ENCODE measurements around the gene STX1B.

DNA sequence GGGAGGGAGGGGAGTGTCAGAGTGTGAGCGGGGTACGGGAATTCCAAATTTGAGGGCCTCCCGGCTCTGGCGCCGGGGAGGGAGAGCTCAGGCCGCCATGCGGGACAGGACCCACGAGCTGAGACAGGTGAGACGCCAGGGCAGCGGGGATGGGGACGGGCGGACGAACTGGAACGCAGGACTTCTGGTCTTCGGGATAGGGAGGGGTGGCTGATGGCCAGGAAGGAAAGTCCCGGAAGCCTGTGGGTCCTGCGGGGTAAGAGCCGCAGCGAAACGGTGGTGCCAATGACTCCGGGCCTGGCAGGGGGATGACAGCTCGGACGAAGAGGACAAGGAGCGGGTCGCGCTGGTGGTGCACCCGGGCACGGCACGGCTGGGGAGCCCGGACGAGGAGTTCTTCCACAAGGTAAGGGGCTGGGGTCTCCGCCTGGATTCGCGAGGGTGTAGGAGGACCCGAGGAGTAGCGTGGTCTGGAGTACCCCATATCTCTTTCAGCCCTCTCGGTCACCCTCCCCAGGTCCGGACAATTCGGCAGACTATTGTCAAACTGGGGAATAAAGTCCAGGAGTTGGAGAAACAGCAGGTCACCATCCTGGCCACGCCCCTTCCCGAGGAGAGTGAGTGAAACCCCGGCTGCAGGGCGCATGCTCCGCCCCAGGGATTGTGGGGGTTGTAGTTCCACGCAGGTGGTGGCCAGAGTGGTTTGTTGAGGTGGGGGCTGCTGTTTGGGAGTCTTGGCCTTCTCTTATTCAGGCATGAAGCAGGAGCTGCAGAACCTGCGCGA is 23.5 kb upstream of the STX1B start:
- TF ChIP-seq, protein P1, sequence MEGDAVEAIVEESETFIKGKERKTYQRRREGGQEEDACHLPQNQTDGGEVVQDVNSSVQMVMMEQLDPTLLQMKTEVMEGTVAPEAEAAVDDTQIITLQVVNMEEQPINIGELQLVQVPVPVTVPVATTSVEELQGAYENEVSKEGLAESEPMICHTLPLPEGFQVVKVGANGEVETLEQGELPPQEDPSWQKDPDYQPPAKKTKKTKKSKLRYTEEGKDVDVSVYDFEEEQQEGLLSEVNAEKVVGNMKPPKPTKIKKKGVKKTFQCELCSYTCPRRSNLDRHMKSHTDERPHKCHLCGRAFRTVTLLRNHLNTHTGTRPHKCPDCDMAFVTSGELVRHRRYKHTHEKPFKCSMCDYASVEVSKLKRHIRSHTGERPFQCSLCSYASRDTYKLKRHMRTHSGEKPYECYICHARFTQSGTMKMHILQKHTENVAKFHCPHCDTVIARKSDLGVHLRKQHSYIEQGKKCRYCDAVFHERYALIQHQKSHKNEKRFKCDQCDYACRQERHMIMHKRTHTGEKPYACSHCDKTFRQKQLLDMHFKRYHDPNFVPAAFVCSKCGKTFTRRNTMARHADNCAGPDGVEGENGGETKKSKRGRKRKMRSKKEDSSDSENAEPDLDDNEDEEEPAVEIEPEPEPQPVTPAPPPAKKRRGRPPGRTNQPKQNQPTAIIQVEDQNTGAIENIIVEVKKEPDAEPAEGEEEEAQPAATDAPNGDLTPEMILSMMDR (IDR thresholded peaks at IDR 0.05), result no peak
- peak; percentile 13 for TF ChIP-seq POLR2A (IDR thresholded peaks at IDR 0.05)

Measured in ovary (tissue), 3 donors.